Loucy (cell line): Measurements from ENCODE around the gene PRKAR2B.

Experiments
- H2AFZ ChIP-seq: fragments of 200-600 bp; sonication (generic); 2 replicates; pipeline ENCODE4 v1.6.0; 2016; ENCODE audit warnings: antibody characterized with exemption, mild to moderate bottlenecking, low read length, moderate library complexity
- H3F3A ChIP-seq: fragments of 200-600 bp; 2 replicates; pipeline ENCODE4 v1.6.0; 2016; ENCODE audit warnings: antibody characterized with exemption, low read depth, mild to moderate bottlenecking
- H3K27me3 ChIP-seq: fragments of 200-600 bp; sonication (generic); 2 replicates; pipeline ENCODE4 v1.6.1; 2014; ENCODE audit warnings: low read length, mild to moderate bottlenecking; ENCODE audit not compliant: insufficient read depth, poor library complexity, severe bottlenecking
- H3K36me3 ChIP-seq: fragments of 200-600 bp; sonication (generic); 2 replicates; pipeline ENCODE4 v1.6.1; 2016; ENCODE audit warnings: low read length; ENCODE audit not compliant: insufficient read depth
- H3K4me1 ChIP-seq: fragments of 200-600 bp; sonication (generic); 2 replicates; pipeline ENCODE4 v1.5.1; 2014; ENCODE audit warnings: low read length, mild to moderate bottlenecking; ENCODE audit not compliant: insufficient read depth, poor library complexity, severe bottlenecking
- H3K4me2 ChIP-seq: fragments of 200-600 bp; sonication (generic); 2 replicates; pipeline ENCODE4 v1.6.0; 2014; ENCODE audit warnings: antibody characterized with exemption, low read length, low read depth, mild to moderate bottlenecking; ENCODE audit not compliant: poor library complexity, severe bottlenecking
- H3K4me3 ChIP-seq: fragments of 200-600 bp; sonication (generic); 2 replicates; pipeline ENCODE4 v1.5.1; 2014; ENCODE audit warnings: low read length, mild to moderate bottlenecking, mixed read lengths; ENCODE audit not compliant: poor library complexity, severe bottlenecking
- H3K79me2 ChIP-seq: fragments of 200-600 bp; sonication (generic); 2 replicates; pipeline ENCODE4 v1.6.1; 2014; ENCODE audit warnings: low read length; ENCODE audit not compliant: insufficient read depth
- H3K9ac ChIP-seq: fragments of 200-600 bp; sonication (generic); 2 replicates; pipeline ENCODE4 v1.6.0; 2014; ENCODE audit warnings: mild to moderate bottlenecking, low read depth, low read length, moderate library complexity; ENCODE audit not compliant: poor library complexity, severe bottlenecking
- H3K9me2 ChIP-seq: fragments of 200-600 bp; sonication (generic); replicated peaks from 2 replicates; pipeline ENCODE4 v1.6.1; 2016; ENCODE audit warnings: low read depth, low read length, mixed read lengths
- H3K9me3 ChIP-seq: fragments of 200-600 bp; sonication (generic); 2 replicates; pipeline ENCODE4 v1.6.1; 2014; ENCODE audit warnings: mild to moderate bottlenecking, antibody characterized with exemption, low read length, low read depth; ENCODE audit not compliant: insufficient read depth
- H4K20me1 ChIP-seq: fragments of 200-600 bp; sonication (generic); 2 replicates; pipeline ENCODE4 v1.6.0; 2014; ENCODE audit warnings: antibody characterized with exemption, low read length, mild to moderate bottlenecking; ENCODE audit not compliant: insufficient read depth, poor library complexity, severe bottlenecking
- CTCF ChIP-seq: fragments of 200-600 bp; sonication (generic); conservative IDR thresholded peaks from 2 replicates; pipeline ENCODE4 v1.5.1; 2014; ENCODE audit warnings: mild to moderate bottlenecking, antibody characterized with exemption, low read length
- EZH2phosphoT487 ChIP-seq: fragments of 200-600 bp; IDR thresholded peaks from 2 replicates; pipeline ENCODE4 v1.6.1; 2018; ENCODE audit warnings: antibody characterized with exemption, mild to moderate bottlenecking, moderate library complexity, borderline replicate concordance

The PRKAR2B gene

DNA sequence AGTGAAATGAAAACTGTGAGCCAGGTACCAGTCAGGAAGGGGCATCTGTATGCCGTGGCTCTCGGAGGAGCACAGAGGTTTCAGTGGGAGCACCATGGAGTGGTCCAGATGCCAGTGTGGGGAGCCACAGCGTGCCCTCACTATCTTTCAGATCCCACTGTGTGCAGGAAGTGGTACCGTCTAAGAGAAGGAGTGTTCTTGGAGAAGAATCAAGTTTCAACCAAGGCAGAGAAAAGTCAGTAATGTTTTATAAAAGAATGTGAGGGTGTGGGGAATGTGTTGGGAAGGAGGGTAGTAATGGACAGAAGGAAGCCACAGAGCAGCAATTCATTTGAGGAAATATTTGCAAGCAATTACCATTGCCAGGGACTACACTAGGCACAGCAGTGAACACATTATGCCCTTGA lies 35.6 kb downstream of the PRKAR2B start:
- H3F3A ChIP-seq = no peaks in the 10 kb centered on the region
- no peak for TF ChIP-seq EZH2phosphoT487
- TF ChIP-seq CTCF = no peak
- no peaks in the 10 kb centered on the region for H3K9me3 ChIP-seq
- no peak overlapping the region for H3K9ac ChIP-seq
- H3K4me2 ChIP-seq = no peak overlapping the region
- H3K27me3 ChIP-seq = no peaks in the 10 kb centered on the region
- H3K36me3 ChIP-seq = no peaks in the 10 kb centered on the region
- H3K4me3 ChIP-seq = no peak overlapping the region
- no peak overlapping the region for H2AFZ ChIP-seq
- H3K4me1 ChIP-seq = peaks cover 10% of the 10 kb centered on the region
- H3K79me2 ChIP-seq = no peaks in the 10 kb centered on the region
- H3K9me2 ChIP-seq = no peaks in the 10 kb centered on the region
- no peaks in the 10 kb centered on the region for H4K20me1 ChIP-seq

GRCh38 chr7:107080533-107080932 lies 36.0 kb downstream of the PRKAR2B start:
- Histone ChIP-seq H3K36me3 (no peaks in the 10 kb centered on the region), H4K20me1 (no peaks in the 10 kb centered on the region), H3K27me3 (no peaks in the 10 kb centered on the region), H2AFZ (no peak overlapping the region), H3K9me2 (no peaks in the 10 kb centered on the region), H3K9me3 (no peaks in the 10 kb centered on the region), H3K9ac (no peak overlapping the region), H3K4me3 (no peak overlapping the region), H3K4me2 (no peak overlapping the region), H3K4me1 (peaks cover 10% of the 10 kb centered on the region), H3F3A (no peaks in the 10 kb centered on the region), H3K79me2 (no peaks in the 10 kb centered on the region)
- TF ChIP-seq EZH2phosphoT487 (no peak), CTCF (no peak)

- H3K79me2 ChIP-seq = no peaks in the 10 kb centered on the region
- H3K9me3 ChIP-seq = no peaks in the 10 kb centered on the region
- no peak overlapping the region for H3K9ac ChIP-seq
These were observed 40.7 kb downstream of the PRKAR2B start for GRCh38 chr7:107085180-107085579.

More at GRCh38 chr7:107085180-107085579, 40.7 kb downstream of the PRKAR2B start:
- Histone ChIP-seq H3K9me2 (no peaks in the 10 kb centered on the region), H3K4me2 (no peak overlapping the region), H4K20me1 (no peaks in the 10 kb centered on the region), H3K27me3 (no peaks in the 10 kb centered on the region), H3K36me3 (no peaks in the 10 kb centered on the region), H3K4me1 (peaks cover 6% of the 10 kb centered on the region), H3F3A (no peaks in the 10 kb centered on the region), H3K4me3 (no peak overlapping the region), H2AFZ (no peak overlapping the region)
- TF ChIP-seq EZH2phosphoT487 = no peak
- no peak for TF ChIP-seq CTCF
